KBM-7 (cell line): ENCODE measurements around the gene FLNB.

Experiments used
- DNase-seq: peaks from one replicate; pipeline ENCODE4 v3.0.0-alpha.2; 2015
- in situ Hi-C: fragments of 300-500 bp; cut with MboI; formaldehyde crosslinking; loops from 2 replicates; pipeline ENCODE4 v1.14.3; 2020; ENCODE audit warnings: low sequenced_read_pairs, low pct_unique_long_range_greater_than_20kb, mixed read lengths

FLNB gene

DNA sequence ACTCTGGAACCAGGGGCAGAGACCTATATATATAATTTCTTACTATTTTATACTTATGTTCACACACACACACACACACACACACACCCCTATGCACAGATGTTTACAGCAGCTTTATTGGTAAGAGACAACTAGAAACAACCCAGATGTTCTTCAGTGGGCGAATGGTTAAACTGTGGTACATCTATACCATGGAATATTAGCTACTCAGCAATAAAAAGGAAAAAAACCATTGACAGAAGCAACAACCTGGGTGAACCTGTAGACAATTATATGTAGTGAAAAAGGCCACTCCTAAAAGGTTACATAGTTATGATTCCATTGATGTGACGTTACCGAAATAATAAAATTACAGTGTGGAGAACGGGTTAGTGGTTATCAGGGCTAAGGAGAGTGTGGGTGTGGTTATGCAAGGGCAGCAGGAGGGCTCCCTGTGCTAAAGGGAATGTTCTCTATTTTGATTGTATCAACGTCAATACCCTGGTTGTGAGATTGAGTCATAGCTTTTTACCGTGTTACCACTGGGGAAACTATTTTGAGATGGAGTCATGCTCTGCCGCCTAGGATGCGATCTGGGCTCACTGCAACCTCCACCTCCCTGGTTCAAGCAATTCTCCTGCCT lies 85.5 kb downstream of the FLNB start:
- in situ Hi-C loops: no loop called here
- no peak for DNase-seq

DNA sequence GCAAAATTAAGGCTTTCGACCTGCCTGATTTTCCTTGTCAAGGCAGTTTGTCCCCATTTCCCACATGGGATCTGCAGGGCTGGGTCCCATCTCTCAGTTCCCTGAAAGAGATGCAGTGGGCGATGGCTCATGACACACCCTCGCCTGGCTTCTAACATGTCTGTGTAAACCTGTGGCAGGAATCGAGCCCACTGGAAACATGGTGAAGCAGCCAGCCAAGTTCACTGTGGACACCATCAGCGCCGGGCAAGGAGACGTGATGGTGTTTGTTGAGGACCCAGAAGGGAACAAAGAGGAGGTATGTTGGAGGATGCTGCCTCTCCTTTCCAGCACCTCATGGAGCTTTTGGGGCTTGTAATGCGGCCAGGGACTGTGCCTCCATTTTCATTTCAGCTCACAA lies 86.4 kb downstream of the FLNB start:
- in situ Hi-C loops: no loop called here
- no peak for DNase-seq

DNA sequence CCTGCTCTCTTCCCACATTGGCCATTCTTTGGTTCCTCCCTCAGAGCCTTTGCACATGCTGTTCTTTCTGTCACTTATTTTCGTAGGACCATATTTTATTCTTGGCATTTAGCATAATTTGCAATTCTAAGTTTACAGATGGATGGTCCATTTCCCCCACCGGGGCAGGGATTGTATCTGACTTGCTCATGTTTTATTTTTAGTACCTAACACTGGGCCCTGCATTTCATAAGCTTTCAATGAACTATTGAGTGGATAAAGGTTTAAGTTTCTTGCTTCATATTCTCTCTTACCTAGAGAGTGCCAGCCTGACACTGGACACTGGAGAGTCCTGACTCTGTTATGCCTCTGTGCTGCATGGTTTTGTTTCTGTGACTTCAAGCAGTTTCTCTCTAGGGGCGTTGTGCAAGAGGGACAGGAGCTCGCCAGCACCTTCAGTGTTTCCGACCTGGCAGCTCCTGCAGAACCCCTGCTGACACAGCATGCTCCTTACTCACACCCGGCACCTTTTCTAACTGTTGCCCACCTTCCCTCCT lies 87.4 kb downstream of the FLNB start:
- no peak for DNase-seq
- in situ Hi-C loops: no loop called here

DNA sequence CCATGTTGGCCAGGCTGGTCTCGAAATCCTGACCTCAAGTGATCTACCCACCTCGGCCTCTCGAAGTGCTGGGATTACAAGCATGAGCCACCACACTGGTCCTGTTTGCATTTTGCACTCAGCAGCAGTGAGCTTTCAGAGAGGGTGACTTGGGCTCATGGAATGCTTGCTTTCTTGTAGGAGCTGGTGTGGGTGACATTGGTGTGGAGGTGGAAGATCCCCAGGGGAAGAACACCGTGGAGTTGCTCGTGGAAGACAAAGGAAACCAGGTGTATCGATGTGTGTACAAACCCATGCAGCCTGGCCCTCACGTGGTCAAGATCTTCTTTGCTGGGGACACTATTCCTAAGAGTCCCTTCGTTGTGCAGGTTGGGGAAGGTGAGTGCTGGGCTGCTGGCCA lies 90.3 kb downstream of the FLNB start:
- in situ Hi-C loops: no loop called here
- DNase-seq: no peak

DNA sequence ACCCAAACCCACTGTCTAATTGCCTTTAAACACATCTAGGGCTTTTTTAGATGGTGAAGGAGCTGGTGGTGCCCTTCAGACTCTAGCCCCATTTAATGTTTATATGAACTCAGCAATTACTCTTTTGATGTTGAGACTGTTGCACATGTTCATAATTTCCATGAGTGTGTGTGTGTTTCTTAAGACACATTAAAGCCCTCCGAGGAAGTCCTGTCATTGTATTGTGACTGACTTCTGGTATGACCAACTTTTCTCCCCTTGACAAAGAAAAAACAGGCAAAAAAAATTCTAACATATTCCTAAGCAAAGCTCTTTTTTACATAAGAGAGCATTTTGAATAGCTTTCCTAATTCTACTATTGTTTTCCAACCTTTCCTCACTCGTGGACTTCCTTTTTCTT lies 91.6 kb downstream of the FLNB start:
- in situ Hi-C loops: no loop called here
- no peak for DNase-seq

DNA sequence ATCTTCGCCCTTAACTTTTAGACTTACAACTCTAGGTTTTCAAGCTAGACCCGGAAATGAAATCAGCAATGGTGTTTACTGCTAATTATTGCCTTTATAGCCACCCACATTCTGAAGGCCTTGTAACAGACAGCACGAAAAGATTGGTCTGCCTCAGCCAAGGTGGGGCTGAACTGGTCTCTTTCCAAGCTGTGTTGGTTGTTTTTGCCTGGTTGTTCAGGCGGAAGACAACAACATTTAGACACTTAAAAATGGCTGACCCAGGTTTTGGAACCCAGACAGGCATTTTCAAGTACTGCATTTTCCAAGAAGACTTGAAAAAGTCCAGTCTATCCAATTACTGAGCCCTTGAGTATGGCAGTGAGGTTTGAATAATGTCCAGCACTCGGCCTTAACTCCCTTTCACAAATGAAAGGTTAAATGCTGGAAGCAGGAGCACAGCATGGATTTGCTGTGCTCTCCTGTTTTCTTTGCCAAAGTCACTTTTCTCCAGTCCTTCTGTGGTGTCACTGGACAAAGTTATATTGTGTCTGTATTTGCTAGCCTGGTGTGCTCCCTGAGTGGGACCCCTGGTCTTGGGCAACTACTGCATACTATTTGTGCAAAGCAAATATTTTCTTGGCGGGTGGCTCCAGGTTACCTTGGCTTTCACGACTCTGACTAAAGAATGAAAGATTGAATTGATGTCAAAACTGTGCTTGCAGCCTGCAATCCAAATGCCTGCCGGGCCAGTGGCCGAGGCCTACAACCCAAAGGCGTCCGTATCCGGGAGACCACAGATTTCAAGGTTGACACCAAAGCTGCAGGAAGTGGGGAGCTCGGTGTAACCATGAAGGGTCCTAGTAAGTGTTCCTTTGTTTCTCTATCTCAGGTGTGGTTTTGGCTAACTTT lies 93.5 kb downstream of the FLNB start:
- in situ Hi-C loops: no loop called here
- DNase-seq: no peak

DNA sequence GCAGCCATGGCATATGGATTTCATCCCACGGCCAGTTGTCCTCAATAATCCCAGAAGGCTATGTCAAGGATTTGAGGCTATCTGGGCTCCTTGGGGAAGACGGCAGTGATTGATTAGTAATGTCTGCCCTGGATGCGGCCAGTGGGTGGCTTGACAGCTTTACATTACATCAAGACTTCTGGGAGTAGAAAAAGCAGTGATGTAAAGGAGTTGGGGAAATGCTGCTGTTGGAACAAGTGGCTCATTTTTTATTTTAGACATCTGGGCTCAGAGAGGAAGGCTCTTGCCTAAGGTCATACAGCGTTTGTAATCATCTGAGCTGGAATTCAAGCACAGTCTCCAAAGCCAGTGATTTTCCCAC lies 94.1 kb downstream of the FLNB start:
- in situ Hi-C loops: no loop called here
- DNase-seq: no peak

DNA sequence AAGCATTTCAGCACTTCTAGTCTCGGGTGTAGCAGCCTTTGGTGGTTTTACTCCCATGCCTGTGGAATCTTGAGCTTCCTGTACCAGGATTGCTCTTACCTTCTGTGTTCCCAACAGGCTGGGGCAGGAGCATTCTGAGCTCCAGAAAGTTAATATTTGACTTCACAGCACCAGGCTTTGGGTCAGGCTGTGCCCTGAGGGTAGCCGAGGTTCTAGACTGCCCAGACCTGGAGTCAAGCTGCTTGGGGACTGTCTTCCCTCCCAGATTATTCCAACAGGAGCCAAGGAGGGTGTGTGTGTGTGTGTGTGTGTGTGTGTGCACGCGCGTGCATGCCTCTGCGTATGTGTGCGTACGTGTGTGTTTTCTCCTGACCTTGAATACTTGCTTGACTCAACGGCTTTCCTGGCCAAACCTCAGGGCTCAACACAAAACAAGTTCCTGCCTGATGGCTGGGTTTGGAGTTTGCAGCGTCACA lies 94.8 kb downstream of the FLNB start:
- in situ Hi-C loops: no loop called here

DNA sequence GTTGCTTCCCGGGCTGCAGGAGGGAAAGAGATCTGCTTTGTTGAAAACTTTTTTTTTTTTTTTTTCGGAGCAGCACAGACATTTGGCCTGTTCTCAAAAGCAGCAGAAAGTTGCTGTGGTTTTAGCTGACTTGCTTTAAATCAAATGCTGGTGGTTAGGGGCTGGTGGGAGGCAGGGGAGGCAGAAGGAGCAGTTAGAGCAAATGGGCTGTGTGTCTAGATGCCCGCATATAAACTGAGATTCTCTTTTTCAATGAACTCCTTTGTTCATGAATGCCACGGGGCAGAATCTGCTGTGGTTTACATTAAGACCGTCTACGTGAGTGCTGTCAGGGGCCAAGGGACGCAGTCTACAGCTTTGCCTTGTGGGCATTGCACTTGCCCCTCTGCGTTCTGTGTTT lies 95.9 kb downstream of the FLNB start:
- DNase-seq: no peak
- in situ Hi-C loops: no loop called here

More for the DNA sequence above, 94.8 kb downstream of the FLNB start:
- no peak for DNase-seq

DNA sequence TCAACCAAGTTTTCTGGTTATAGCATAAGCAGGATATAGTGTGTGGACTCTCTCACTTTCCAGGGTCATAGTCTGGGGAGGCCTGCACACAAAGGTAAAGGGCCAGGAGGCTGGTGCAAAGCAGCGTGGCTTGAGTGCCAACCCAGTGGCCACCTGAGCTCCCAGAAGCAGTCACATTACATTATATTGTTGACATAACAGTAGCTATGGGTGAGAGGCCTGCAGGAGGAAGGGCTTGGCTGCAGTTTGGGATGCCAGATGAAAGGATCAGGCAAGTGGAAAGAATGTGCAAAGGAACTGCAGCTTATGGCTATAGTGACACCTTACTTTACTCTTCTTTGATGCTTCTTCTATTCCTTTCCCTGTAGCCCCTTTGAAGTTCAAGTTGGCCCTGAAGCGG lies 96.5 kb downstream of the FLNB start:
- DNase-seq: no peak
- in situ Hi-C loops: no loop called here

DNA sequence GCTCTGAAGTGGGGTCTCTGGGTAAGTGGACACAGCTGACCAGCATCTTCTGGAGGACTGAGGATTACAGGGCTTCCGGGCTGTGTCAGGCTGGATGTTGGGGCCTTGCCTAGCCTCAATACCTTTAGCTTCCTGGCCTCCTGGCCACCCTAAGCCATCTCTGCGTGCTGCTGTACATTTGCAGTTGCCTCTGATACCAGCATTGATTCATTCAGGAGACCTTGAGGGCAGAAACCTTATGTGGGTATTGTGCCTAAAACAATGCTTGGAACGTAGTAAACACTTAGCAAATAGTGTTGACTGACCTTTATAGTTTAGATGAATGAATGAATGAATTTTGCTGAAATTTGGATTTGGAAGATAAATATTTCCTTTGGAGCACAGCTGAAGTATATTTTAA lies 97.0 kb downstream of the FLNB start:
- in situ Hi-C loops: no loop called here
- no peak for DNase-seq

DNA sequence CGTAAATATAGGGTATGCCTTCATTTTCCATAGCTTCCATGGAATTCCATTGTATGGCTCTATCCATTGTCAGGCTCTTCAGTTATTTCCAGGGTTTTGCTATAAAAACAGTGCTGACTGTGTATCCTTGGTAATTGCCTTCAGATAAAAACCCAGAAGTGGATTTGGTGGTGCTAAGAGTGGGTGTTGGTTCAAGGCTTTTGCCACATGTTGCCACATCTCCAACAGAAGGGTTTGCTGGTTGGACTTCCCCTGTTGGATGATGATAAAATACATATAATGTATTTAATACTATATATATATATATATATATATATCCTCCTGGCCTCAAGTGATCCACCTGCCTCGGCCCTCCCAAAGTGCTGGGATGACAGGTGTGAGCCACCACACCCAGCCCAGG lies 97.8 kb downstream of the FLNB start:
- in situ Hi-C loops: no loop called here

DNA sequence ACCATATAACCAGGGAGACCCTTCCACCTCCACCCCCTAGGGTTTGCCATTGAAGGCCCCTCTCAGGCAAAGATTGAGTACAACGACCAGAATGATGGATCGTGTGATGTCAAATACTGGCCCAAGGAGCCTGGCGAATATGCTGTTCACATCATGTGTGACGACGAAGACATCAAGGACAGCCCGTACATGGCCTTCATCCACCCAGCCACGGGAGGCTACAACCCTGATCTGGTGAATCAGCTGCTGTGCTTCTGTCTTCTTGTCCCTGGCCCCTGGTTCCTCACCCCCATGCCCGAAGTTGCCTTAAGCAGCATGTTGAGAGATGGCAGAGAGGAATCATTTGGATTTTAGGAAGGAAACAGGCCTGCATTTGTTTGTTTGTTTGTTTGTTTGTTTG lies 98.4 kb downstream of the FLNB start:
- in situ Hi-C loops: no loop called here
- no peak for DNase-seq

More for the DNA sequence above, 97.8 kb downstream of the FLNB start:
- no peak for DNase-seq

DNA sequence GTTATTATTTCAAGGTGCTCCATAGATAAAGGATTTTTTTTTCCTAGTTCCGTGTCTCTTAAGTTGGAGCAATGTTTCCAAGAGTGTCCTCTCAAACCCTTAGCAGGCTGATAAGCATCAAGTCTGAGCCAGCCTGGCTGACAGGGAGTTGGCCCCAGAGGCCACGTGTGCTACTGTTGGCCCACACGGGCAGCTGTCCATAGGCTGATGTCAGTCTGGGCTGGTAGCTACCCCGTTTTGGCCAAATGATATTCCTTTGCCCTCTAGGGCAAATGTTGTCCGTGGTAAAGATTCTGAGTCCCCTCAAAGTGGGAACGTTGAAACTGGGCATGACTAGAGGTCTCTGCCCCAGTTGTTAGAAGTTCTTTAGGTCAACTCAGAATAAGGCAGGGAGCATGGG lies 99.4 kb downstream of the FLNB start:
- no peak for DNase-seq
- in situ Hi-C loops: no loop called here

DNA sequence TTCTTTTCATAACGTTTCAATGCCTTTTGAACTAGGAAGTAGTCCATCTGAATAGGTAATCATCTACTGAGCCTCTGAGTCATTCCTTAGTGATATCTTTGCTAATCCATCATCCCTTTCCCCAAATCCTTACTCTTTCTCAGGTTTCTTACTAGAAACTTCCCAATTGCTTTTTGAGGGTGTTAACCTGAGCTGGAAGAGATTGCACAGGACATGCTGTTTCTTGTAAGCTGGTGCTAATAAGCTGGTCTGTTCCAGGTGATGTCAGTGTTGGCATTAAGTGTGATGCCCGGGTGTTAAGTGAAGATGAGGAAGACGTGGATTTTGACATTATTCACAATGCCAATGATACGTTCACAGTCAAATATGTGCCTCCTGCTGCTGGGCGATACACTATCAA lies 101.5 kb downstream of the FLNB start:
- DNase-seq: no peak
- in situ Hi-C loops: no loop called here

DNA sequence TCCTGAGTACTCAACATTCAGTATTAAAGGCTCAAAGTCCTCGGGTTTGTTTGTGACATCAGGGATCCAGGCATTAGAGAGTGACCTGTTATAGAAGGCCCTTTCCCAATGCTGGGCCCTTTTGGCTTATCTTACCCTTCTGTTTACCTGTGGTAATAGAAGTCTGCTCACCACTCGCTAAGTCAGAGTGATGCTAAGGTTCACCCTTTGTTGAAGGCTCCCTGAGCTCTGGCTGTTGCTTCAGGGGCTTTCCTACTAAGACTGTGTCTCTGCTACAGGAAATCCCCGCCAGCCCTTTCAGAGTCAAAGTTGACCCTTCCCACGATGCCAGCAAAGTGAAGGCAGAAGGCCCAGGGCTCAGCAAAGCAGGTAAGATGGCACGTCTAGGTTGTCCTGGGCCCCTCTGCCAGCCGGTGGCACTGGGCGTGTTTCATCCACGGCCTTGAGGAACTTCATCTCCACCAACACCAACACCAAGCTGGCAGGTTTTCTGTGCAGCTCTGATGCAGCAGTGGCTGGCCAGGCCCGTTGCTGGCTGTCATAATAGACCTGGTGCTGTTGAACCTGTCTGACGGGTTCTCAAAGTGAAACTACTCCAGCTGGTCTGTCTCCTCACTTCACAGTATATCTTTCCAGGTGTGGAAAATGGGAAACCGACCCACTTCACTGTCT lies 103.4 kb downstream of the FLNB start:
- no peak for DNase-seq
- in situ Hi-C loops: no loop called here

DNA sequence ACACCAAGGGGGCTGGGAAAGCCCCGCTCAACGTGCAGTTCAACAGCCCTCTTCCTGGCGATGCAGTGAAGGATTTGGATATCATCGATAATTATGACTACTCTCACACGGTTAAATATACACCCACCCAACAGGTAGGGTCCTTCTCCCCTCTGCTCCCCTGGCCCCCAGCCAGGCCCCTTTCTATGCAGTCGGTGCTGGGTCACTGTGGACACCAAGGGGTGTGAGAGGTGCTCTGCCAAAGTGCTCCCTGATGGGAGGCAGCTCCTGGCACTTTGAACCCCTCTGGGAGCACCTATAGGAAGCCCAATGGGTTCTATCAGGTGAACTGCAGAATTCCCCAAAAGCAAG lies 103.9 kb downstream of the FLNB start:
- no peak for DNase-seq
- in situ Hi-C loops: no loop called here

DNA sequence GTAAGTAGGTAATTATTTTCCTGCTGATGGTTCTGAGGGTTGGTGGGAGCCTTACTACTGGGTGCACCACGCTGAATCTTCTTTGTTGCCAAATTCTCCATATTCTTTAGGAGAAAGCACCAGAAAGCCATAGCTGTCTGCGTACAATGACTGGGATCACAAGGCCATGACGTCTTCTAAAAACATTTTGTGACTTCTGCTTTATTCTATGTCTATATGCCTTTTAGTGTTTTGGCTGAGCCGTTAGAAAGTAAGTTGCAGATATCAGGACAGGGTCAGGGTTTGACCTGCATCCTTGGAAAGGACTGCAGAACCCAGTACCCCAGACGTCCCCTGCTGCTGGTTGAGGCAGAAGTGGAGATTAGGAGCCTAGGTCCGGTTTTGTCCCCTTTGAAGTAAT lies 107.0 kb downstream of the FLNB start:
- in situ Hi-C loops: no loop called here
- DNase-seq: no peak

DNA sequence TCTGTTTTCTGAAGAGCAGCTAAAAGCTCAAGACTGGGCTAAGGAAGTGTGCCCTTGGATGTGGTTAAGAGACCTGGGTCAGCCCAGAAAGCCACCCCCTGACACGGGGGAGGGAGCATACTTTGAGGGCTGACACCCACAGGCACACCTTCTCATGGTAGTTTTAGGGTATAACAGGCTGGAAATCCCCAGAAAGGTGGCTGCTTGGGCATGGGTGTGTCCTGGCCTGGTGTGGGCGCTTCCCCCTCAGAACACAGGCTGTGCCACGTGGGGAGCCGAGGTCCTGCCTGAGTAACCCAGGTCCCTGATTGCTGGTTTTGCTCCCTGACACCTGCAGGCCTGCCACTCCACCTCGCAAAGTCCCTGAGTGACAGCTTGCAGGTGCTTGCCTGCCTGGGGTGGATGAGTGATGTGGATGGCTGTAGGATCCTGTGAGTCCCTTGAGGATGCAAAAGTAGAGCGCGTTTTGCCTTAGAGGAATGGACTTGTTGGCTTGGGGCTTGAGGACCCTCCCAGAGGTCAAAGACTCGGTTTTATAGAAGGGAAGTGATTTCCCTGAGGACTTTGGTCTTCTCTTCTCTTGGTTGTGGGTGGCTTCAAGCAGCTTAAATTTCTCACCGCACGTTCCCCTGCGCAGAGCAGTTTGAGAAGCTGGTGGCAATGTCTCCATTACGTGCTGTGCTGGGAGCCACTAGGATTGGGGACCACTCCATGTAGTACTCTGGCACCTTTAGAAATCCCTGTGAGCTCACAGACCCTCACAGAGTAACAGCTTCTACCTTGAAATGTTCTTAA lies 108.1 kb downstream of the FLNB start:
- in situ Hi-C loops: no loop called here
- DNase-seq: no peak
